ENCODE measurements around the gene DCLK1. TPM values are rescaled to one million over a fixed set of nuclear protein-coding genes. Genes with fewer than 3 reads are reported as not detected.

Gene DCLK1
- 20.2 and 20.4 TPM in 2 replicates for total RNA-seq

GRCh38 chr13:36131222-36131930 is at the start of gene DCLK1:
DCLK1 (minus strand) TSS chr13:36131382.

Other genes with a start within 250 kb of the DCLK1 start
- 0.13 TPM in 1 of 2 replicates, not detected in the other for gene SOHLH2, start 83.2 kb upstream of the DCLK1 start, total RNA-seq
- gene CCDC169, start 166.4 kb upstream of the DCLK1 start, total RNA-seq: 0.79 and 3.5 TPM in 2 replicates
- 57.5 and 67.2 TPM in 2 replicates for gene SPART, start 215.0 kb upstream of the DCLK1 start, total RNA-seq

Measured in mammary microvascular endothelial cell (primary cell).